HG03575 (cell line): Measurements from ENCODE around the gene STAB2.
"Not testable (repeated sequence)": the region's sequence is repeated elsewhere in the genome, so short reads cannot be mapped to it uniquely, and the experiment has no call there.

Experiments used
- ATAC-seq: cut with Tn5 transposase; IDR thresholded peaks from one replicate; pipeline ENCODE4 v1.9.1; 2021; ENCODE audit not compliant: unreplicated experiment, insufficient number of reproducible peaks, low FRiP score; ENCODE audit errors: extremely low read depth

Gene STAB2

DNA sequence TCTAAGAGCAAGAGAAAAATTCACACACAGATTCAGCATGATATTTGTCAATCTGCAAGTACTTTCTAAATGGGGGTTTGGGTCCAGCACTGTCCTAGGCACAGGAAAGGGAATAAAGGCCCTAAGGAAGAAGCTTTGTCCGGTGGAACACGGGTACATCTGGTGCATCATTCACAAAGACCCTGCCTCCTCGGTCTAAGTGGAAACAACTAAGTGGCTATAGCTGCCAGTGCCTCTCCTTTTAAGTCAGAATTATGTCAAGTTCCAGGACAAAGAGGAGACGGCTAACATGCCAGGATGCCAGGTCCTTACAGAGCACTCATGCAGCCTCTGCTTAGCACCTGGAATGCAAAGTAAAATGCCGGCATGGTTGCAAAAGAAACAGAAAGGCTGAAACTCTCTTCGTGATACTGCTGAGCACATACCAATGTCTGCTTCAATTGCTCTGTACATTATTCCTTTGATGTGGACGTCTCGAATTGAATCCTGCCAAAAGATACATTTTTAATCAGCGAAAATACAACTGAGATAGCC is 206.5 kb downstream of the STAB2 start:
- no peak for ATAC-seq

DNA sequence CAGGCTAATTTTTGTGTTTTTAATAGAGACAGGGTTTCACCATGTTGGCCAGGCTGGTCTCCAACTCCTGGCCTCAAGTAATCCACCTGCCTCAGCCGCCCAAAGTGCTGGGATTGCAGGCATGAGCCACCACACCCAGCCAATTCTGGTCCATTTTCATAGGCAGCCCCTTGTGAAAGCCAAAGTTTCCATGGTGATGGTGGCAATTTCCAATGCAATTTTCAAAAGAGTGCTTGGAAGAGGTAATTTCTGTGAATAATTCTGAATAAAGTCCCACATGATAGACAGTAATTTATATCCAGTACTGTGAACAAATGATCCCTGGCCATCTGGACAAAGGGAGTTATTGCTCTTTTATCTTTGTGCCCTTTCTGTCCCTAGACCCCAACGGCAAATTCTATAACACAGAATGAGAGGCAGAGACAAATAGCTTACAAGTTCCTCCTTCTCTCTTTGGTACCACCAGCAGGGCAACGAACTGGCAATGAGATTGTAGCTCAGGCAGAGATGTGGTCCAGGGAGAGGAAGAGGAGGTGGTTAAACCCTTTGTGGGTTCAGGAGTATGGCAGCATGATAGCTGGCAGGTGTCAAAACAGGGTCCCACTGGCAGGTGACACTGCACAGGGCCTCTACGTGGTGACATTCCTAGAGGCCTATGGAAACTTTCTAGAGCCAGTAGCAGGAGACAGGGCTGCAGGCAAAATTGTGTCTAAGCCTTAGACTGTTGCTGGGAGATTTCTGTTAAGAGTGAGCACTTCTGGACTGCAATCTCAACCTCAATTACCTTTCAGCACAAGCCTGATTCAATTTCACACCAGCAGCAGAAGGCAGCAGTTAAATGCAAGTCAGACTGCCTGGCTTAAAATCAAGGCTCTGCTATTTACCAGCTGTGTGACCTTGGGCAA is 207.5 kb downstream of the STAB2 start:
- ATAC-seq = no peak

DNA sequence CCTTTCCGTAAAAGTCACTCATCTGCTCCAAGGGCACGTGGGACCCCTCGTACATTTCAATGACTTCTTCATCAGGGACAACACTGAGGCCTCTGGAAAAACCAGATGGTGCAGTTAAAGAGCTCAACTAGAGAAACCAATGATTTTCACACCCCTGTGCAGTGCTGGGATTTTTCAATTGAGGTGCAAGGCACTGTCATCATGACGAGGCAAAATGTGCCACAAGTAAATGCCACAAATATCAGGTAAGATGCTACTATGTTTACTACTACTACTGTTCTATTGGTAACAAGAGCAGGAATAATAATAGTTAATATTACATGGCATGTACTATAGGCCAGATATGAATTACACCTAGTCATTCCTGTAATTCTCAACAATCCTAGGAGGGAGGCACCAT is 211.5 kb downstream of the STAB2 start:
- ATAC-seq = no peak

DNA sequence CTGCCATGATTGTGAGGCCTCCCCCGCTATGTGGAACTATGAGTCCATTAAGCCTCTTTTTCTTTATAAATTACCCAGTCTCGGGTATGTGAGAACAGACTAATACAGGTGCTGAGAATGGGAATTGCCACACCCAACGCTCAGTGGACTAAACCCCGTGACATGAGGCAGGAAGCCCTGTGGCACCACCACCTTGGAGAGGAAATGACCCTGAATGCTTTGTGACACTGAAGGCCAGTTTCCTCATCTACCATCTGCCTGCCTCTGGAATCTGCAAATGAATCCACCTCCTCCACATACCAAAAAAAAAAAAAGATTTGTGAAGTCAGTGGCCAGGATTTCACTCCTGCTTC is 212.4 kb downstream of the STAB2 start:
- no peak for ATAC-seq

DNA sequence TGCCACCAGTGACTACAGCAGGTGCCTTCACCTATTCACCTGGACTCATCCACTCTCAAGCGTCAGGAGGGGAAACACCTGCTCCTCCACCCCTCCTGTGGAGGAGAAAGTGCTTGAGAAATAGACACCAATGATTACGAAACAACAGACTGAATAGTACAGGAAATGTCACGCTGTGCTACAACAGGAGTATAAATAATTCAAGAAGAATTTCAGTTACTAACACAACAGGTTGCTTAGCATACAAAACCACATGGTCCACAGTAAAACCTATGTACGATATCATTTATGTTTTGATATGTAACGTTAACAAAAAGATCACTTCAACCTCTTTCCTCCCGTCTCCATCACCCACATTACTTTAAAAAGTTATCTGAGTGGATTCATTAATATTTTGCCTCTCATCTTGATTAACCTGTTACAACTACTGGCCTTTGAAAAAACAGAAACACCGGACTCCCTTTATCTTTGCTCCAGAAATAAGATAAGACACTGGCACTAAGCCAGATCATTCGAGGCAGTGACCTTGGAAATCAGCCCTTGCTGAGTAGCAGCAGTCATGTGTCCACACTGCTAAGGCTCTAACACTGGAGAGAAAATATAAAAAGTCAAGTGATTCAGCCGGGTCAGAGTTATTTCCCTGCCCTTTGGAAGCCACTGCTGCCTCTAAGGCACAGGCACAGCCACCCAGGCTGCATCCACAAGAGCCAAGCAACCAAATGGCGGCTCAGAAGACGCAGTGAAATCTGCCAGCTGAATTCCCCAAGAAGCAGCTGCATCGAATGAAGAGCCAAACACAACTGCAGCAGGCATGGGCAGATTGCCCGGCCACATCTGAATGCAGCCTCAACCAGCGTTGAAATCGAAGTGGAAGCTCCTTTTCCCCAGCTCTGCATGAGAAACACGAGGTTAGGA is 213.0 kb downstream of the STAB2 start:
- no peak for ATAC-seq

DNA sequence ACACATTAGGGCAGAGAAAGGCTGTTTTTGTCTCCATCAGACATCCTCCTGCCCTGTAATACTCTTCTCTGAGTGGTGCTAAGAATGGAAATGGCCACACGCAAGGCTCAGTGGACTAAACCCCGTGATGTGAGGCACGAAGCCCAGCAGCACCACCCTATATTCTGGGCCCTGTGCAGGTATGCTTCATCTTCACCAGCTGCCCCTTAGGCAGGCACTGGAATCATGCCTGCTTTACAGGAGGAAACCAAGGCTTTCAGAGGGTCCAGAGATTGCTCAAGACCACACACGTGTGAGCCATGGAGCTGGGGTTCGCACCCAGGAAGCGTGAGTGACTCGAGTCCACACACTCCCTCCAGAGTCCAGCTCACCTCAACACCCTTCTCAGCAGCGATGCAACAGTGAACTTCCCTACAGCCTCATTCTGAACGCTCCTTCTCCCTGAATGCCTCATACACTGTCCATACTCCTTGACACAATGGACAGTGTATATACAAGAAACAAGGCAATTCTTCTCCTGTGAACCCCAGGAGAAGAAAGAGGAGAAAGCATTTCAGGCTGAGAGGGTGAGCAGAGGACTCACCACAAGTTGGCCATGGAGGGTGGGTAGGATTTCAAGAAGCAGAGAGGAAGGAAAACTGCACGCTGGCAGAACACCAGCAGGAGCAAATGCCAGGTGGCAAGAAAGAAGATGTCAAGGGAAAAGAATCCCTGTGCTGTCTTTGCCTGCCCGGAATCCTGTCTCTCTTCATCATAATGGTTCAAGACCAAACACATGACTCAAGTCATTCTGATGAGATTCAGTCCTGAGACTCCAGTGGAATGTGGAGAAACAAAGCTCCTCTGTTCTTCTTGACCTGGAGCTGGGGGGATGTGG is 214.9 kb downstream of the STAB2 start:
- no peak for ATAC-seq

DNA sequence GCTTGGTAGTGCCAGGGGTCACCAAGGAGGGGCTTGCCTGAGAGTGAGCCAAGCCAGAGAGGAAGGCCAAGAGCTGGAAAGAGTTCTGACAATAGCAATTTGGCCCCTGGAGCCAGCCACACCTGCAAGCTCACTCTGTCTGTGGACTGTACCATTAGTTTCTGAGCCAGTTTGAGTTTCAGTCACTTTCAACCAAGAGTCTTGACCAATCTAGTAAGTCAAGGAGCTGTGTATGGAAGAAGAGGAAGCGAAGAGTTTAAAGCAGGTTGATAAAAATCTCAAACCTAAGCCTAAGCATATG is 215.5 kb downstream of the STAB2 start:
- no peak for ATAC-seq

DNA sequence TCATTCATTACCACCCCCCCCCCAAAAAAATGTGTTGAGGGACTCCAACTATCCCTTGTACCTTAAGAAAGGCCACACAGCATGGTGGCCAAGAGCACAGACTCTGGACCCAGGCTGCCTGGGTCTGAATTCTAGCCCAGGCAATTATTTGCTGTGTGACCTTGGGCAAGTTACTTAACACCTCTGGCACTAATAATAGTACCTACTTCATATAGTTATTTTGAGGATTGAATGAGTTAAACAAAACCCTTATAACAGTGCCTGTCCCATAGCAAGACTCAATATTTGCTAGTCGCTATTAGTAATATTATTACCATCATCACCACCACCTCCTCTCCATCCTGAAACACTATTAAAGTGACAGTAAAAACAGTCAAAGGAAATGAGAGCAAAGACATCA is 216.8 kb downstream of the STAB2 start:
- ATAC-seq = no peak

DNA sequence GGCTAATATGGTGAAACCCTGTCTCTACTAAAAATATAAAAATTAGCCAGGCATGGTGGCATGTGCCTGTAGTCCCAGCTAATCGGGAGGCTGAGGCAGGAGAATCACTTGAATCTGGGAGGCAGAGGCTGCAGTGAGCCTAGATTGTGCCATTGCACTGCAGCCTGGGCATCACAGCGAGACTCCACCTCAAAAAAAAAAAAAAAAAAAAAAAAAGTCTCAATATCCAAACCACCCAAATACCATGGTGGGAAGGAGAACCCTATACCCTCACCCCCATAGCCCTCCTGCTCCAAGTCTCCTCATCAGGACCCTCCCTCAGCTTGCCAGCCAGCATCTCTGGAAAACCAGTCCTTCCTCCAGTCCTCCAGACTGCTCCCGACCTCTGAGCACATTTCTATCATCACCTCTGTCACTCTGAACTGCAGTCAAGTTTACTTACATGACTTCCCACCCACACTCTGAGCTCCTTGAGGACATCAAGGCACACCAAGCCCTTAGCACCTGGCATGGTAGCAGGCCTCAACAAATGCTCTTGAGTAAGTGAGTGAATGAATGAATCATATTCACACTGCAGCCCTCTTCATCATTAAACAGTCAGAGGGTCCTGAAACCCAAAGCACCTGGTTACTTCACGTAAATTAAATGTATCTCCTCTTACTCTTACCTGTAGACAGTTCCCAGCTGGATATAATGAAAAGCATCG is 218.7 kb downstream of the STAB2 start:
- no peak for ATAC-seq

DNA sequence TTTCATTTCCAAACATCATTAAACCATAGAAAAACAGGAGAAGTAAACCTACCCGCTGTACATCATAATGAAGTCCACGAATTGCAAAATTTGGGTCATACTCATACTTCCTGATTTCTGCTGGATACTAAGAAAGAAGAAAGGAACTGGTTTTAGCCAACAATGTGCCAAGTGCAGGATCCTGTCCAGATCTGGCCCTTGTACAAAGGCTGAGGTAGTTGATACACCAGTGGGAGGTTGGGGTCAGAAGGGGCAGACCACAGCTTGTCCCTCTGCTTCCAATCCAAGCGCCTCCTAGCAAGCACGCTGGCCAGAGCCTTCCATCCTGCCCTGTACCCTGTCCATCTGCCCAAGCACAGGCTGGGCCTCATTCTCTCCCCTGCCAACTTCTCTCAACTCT is 219.7 kb downstream of the STAB2 start:
- no peak for ATAC-seq

DNA sequence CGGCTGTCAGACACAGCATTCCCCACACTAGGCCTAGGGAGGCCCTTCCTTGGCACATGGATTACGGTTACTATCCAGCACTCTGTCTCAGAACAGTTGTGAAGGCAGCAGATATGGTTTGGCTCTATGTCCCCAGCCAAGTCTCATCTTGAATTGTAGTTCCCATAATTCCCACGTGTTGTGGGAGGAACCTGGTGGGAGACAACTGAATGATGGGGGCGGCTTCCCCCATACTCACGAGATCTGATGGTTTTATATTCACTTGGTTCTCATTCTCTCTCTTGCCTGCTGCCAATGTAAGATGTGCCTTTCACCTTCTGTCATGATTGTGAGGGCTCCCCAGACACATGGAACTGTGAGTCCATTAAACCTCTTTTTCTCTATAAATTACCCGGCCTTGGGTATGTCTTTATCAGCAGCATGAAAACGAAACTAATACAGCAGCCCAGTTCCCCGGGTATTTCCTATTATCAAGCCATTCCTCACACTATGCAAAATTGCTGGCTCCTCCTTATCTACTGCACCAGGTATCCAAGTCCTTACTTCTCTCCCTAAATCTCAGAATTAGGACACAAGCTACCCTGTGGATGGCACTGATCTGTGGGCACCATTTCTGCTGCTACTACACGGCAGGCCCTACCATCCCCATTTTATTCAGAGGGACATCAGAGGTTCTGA is 220.6 kb downstream of the STAB2 start:
- no peak for ATAC-seq

DNA sequence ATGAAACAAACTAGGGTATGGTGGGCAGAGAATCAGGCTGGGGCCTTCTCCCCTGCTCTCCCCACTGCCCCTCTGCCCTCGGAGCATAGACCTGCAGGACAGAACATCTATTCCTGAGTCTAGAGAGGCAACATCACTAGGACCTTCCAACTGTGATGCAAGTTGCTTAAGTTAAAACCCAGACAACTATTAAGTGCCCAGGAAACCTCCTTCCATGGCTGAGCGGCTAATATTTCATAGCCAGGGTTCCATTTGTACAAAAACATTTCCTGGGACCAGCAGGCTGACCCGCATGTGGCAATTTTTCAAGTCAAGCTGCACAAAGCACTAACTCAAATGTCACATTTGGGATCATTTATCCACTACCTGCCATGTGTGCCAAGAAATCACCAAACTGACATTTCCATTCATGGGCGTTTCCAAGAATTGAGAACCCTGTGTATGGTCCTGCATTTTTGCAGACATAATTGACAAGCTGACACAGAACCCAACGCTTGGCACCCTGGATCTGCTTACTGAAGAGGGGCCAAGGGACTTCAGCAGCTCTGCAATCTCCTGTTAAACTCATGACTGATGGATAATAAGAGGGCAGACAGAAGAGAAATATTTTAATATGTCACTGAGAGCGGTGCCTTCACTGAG is 221.3 kb downstream of the STAB2 start:
- ATAC-seq = no peak

DNA sequence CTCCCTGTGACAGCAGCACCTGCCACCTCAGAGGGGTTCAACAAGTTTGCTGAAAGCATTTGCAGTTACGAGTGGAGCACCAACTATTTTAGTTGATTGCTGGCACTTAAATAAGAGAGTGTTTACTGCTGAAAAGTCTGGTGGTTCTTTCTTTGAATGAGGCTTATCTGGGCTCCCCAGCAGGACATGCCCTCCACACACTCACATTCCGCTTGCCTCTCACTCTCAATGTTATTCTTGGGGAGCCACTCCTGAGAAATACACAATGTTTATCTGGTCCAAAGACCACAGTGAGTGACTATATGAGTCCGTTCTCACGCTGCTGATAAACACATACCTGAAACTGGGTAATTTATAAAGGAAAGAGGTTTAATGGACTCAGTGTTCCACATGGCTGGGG is 222.1 kb downstream of the STAB2 start:
- ATAC-seq = no peak

DNA sequence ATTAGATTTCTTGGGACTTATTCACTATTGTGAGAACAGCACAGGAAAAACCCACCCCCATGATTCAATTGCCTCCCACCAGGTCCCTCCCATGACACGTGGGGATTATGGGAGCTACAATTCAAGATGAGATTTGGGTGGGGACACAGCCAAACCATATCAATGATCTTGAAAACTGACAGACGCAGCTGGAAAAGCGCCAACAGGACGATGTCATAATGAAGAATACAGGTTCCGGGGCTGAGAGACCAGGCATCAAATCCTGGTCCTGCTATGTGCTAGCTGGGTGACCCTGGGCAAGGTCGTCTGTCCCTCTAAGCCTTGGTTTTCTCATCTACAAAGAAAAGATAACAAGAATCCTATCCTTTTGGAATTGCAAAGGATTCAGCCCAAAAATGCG is 222.6 kb downstream of the STAB2 start:
- not testable (repeated sequence) for ATAC-seq

DNA sequence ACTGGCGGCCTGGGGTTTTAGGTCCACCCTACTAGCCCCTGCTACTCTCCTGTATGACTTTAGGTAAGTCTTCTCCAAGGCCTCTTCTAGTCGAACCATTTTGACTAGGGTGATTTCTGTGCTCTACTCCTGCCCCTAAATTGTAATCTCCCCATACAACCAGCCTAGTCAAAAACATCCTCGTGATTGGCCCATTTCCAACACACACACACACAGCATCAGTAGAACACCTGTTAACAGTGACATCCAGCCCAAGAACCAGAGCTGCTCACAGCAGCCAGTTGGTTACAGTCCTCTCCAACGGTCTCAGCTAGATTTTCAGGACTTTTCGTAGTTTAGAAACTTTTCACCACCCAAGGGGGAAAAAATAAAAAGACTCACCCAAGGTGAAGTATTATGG is 223.0 kb downstream of the STAB2 start:
- no peak for ATAC-seq

DNA sequence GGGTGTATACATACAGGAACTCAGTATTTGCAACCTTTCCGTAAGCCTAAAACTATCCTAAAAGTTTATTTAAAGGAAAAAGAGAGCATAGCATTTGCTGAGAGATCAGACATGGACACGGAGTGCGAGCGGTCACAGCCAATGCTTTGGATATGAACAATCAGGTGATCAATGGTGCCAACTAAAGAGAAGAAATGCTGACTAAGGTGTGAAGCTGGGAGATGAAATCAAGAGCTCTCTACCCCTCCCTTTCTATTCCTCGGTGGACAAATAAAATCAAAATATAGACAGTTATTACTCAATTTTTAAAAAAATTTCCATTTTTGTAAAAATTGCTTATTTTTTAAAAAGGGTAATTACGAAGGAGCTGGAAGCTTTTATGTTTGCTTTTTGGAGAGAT is 224.7 kb downstream of the STAB2 start:
- no peak for ATAC-seq

DNA sequence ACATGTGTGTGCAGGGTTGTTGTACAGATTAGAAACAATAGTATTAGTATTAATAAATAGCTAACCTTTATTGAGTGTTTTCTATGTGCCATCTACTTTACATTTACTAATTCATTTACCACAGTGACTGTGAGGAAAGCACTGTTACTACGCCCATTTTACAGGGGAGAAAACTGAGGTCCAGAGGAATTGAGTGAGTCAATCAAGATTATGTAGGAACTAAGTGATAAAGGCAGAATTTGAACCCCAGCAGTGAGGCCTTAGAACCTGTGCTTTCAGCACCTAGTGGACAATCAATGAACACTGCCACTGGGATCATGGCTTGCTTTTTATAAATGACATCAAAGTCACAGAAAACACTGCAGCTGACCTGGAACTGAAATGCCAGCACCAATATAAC is 225.7 kb downstream of the STAB2 start:
- ATAC-seq = no peak

DNA sequence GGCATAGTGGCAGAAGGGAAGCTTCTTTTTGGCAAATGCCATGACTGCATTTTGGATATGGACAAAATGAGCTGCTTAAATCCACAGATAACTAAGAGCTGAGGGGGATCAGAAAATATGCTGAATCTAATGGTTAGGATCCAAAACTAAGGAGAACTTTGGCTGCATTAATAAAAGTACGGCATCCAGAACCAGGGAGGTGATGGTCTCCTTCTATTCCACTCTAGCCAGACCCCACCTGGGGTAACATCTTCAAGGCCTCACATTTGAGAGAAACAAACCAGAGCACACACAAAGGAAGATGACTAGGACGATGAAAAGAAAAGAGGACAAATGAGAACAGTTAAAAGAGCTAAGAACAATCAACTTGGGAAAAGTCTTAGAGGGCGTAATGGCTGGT is 226.4 kb downstream of the STAB2 start:
- ATAC-seq = no peak
